GM23338 (cell line): ENCODE data around the gene PAFAH2. TPM values are rescaled to one million over a fixed set of nuclear protein-coding genes. Genes with fewer than 3 reads are reported as not detected.

Source experiments
- ATAC-seq: fragments of 200-7000 bp; cut with Tn5 transposase; 3 replicates; pipeline ENCODE4 v1.9.1; 2020
- DNase-seq: peaks from one replicate; pipeline ENCODE4 v3.0.0-alpha.2; 2015; ENCODE audit warnings: low spot score
- H2AFZ ChIP-seq: fragments of 200-600 bp; sonication (generic); 2 replicates; pipeline ENCODE4 v1.8.0; 2016; ENCODE audit warnings: antibody characterized with exemption, mild to moderate bottlenecking, moderate library complexity
- H3F3A ChIP-seq: fragments of 200-600 bp; sonication (generic); replicated peaks from 2 replicates; pipeline ENCODE4 v1.8.0; 2017; ENCODE audit warnings: antibody characterized with exemption, mixed run types, low read depth
- H3K27ac ChIP-seq: fragments of 200-600 bp; sonication (generic); 2 replicates; pipeline ENCODE4 v1.6.1; 2016; ENCODE audit warnings: low read depth
- H3K27me3 ChIP-seq: fragments of 200-600 bp; sonication (generic); 2 replicates; pipeline ENCODE4 v1.8.0; 2016; ENCODE audit warnings: mild to moderate bottlenecking, mixed run types, moderate library complexity; ENCODE audit not compliant: insufficient read depth
- H3K36me3 ChIP-seq: fragments of 200-600 bp; sonication (generic); 2 replicates; pipeline ENCODE4 v1.8.0; 2016; ENCODE audit warnings: mild to moderate bottlenecking; ENCODE audit not compliant: insufficient read depth
- H3K4me1 ChIP-seq: fragments of 200-600 bp; sonication (generic); 2 replicates; pipeline ENCODE4 v1.8.0; 2016; ENCODE audit warnings: mild to moderate bottlenecking, moderate library complexity; ENCODE audit not compliant: insufficient read depth
- H3K4me2 ChIP-seq: fragments of 200-600 bp; sonication (generic); 2 replicates; pipeline ENCODE4 v1.7.1; 2017; ENCODE audit warnings: mixed run types
- H3K4me3 ChIP-seq: fragments of 200-600 bp; sonication (generic); 2 replicates; pipeline ENCODE4 v1.6.1; 2016; ENCODE audit warnings: mixed run types
- H3K79me2 ChIP-seq: fragments of 200-600 bp; sonication (generic); replicated peaks from 2 replicates; pipeline ENCODE4 v1.8.0; 2017; ENCODE audit warnings: mild to moderate bottlenecking; ENCODE audit not compliant: insufficient read depth
- H3K9me2 ChIP-seq: fragments of 200-600 bp; sonication (generic); 2 replicates; pipeline ENCODE4 v1.8.0; 2017; ENCODE audit not compliant: insufficient read depth
- H4K20me1 ChIP-seq: fragments of 200-600 bp; sonication (generic); replicated peaks from 2 replicates; pipeline ENCODE4 v1.8.0; 2017; ENCODE audit warnings: mild to moderate bottlenecking; ENCODE audit not compliant: insufficient read depth
- H3K27ac Mint-ChIP-seq: 2 replicates; pipeline ENCODE4 v1.8.0; 2020; ENCODE audit warnings: inconsistent platforms, mild to moderate bottlenecking, moderate library complexity, mixed read lengths
- H3K27me3 Mint-ChIP-seq: 3 replicates; pipeline ENCODE4 v1.8.0; 2022; ENCODE audit warnings: low read depth, mild to moderate bottlenecking, moderate library complexity, mixed read lengths, inconsistent platforms; ENCODE audit not compliant: insufficient read depth, poor library complexity
- H3K36me3 Mint-ChIP-seq: 3 replicates; pipeline ENCODE4 v1.8.0; 2021; ENCODE audit warnings: low read depth, mild to moderate bottlenecking, inconsistent platforms, moderate library complexity, mixed read lengths
- H3K4me1 Mint-ChIP-seq: 3 replicates; pipeline ENCODE4 v1.8.0; 2020; ENCODE audit warnings: mild to moderate bottlenecking, inconsistent platforms, mixed read lengths
- H3K4me3 Mint-ChIP-seq: 3 replicates; pipeline ENCODE4 v1.8.0; 2021; ENCODE audit warnings: moderate library complexity, mild to moderate bottlenecking, inconsistent platforms, mixed read lengths
- H3K9me3 Mint-ChIP-seq: 3 replicates; pipeline ENCODE4 v1.8.0; 2020; ENCODE audit warnings: moderate library complexity, mild to moderate bottlenecking, inconsistent platforms, mixed read lengths
- CREB1 ChIP-seq: fragments of 250-450 bp; sonication (Bioruptor Pico); IDR thresholded peaks from 2 replicates; pipeline ENCODE4 v1.5.0; 2020; ENCODE audit warnings: low read depth, mild to moderate bottlenecking, moderate library complexity
- ETS1 ChIP-seq: IDR thresholded peaks from 2 replicates; pipeline ENCODE4 v1.6.1; 2016; ENCODE audit warnings: antibody characterized with exemption
- EZH2phosphoT487 ChIP-seq: fragments of 200-600 bp; sonication (generic); IDR thresholded peaks from one replicate; pipeline ENCODE4 v1.8.1; 2018; ENCODE audit warnings: antibody characterized with exemption; ENCODE audit not compliant: unreplicated experiment
- JUNB ChIP-seq: IDR thresholded peaks from one replicate; pipeline ENCODE4 v1.6.1; 2016; ENCODE audit warnings: antibody characterized with exemption; ENCODE audit not compliant: unreplicated experiment
- NANOG ChIP-seq: IDR thresholded peaks from 2 replicates; pipeline ENCODE4 v1.6.1; 2016; ENCODE audit warnings: antibody characterized with exemption, borderline replicate concordance
- POLR2AphosphoS5 ChIP-seq: IDR thresholded peaks from 2 replicates; pipeline ENCODE4 v1.6.1; 2016; ENCODE audit warnings: antibody characterized with exemption, low read depth
- STAT1 ChIP-seq: IDR thresholded peaks from one replicate; pipeline ENCODE4 v1.6.1; 2016; ENCODE audit warnings: antibody characterized with exemption; ENCODE audit not compliant: unreplicated experiment
- ZNF331 ChIP-seq: fragments of 250-450 bp; sonication (Bioruptor Pico); IDR thresholded peaks from 2 replicates; pipeline ENCODE4 v1.5.0; 2020; ENCODE audit warnings: low read depth, mild to moderate bottlenecking, moderate library complexity
- ZNF462 ChIP-seq: fragments of 250-450 bp; sonication (Bioruptor Pico); IDR thresholded peaks from 2 replicates; pipeline ENCODE4 v1.5.0; 2020; ENCODE audit warnings: mild to moderate bottlenecking, moderate library complexity
- polyA plus RNA-seq: library from polyadenylated mRNA; unstranded; fragments of >200 nt; fragmentation: Nextera tagmentation; extraction: Ambion mirVana; gene quantifications from 2 replicates; pipeline ENCODE4 v1.2.1, GENCODE V29; 2016
- total RNA-seq: library from RNA; depleted of rRNA; stranded (reverse); fragments of >200 nt; shearing (Covaris generic); gene quantifications from 2 replicates; pipeline ENCODE4 v1.2.3, GENCODE V29; 2014

PAFAH2 gene
- total and polyA plus RNA-seq, 2 experiments from 2014 or later: 5.7 to 10.3 TPM

- Histone ChIP-seq H3K79me2 (no peaks in the 10 kb centered on the region), H3F3A (no peaks in the 10 kb centered on the region), H2AFZ (peak overlapping the region; percentile 45), H3K36me3 (no peaks in the 10 kb centered on the region), H3K4me1 (peaks cover 14% of the 10 kb centered on the region), H3K9me2 (no peaks in the 10 kb centered on the region), H4K20me1 (no peaks in the 10 kb centered on the region), H3K4me3 (peak overlapping the region; percentile 58), H3K27me3 (no peaks in the 10 kb centered on the region), H3K27ac (peak overlapping the region; percentile 17; the same call in 1 of the 2 replicates), H3K4me2 (peak overlapping the region; percentile 74)
- TF ChIP-seq JUNB: no peak
- TF ChIP-seq ZNF462: no peak
- no peak for TF ChIP-seq NANOG
- TF ChIP-seq STAT1: no peak
- no peak for TF ChIP-seq EZH2phosphoT487
- TF ChIP-seq ETS1: no peak
- no peak; the same call in 1 of the 2 replicates for TF ChIP-seq POLR2AphosphoS5
- TF ChIP-seq ZNF331 (CRISPR knock-in tag): no peak
- TF ChIP-seq CREB1 (CRISPR knock-in tag): no peak
- Mint-ChIP-seq H3K9me3 (no peaks in the 10 kb centered on the region), H3K36me3 (no peaks in the 10 kb centered on the region), H3K4me3 (peak overlapping the region; percentile 91), H3K4me1 (peaks cover 30% of the 10 kb centered on the region), H3K27ac (peak overlapping the region; percentile 97), H3K27me3 (peaks cover 11% of the 10 kb centered on the region)
- peak; percentile 44 for ATAC-seq
- DNase-seq: no peak
Observed at GRCh38 chr1:25996966-25997827, 666 bp downstream of the PAFAH2 start.
